ENCODE results near the gene USP8. TPM values are rescaled to one million over a fixed set of nuclear protein-coding genes. Genes with fewer than 3 reads are reported as not detected.

Gene USP8
- total RNA-seq: 59.6 and 66.4 TPM in 2 replicates

GRCh38 chr15:50424066-50424890 is at the start of gene USP8:
Gene USP8, plus strand, starts transcription at chr15:50424405. Its CDS starts 14,669 bp downstream, at chr15:50439074.

GRCh38 chr15:50546566-50546965 is 122.4 kb downstream of the USP8 start, which contains the start of gene USP50:
Gene USP50, minus strand, starts transcription at chr15:50546666. Its CDS starts 141 bp downstream, at chr15:50546525.

Other genes with a start within 250 kb of the USP8 start
- gene SLC27A2, start 242.2 kb upstream of the USP8 start, total RNA-seq: 1.3 and 10.3 TPM in 2 replicates
- not detected in 2 replicates for gene HDC, start 158.7 kb upstream of the USP8 start, total RNA-seq
- gene GABPB1, start 69.2 kb upstream of the USP8 start, total RNA-seq: 85.9 and 89.7 TPM in 2 replicates
- gene USP50, start 122.3 kb downstream of the USP8 start, total RNA-seq: 0.17 TPM in 1 of 2 replicates, not detected in the other